Activated T-helper 17 cell treated with anti-CD3 and anti-CD28 coated beads, Interleukin-2, amount 50 U/mL, for 72 hours (primary cell): ENCODE results near the gene FERMT3. TPM values are rescaled to one million over a fixed set of nuclear protein-coding genes. Genes with fewer than 3 reads are reported as not detected.

ENCODE experiments used
- total RNA-seq, 2 donors: library from RNA; stranded (reverse); gene quantifications; one replicate each; pipeline ENCODE4 v1.2.3, GENCODE V29; 2022

Gene FERMT3
- total RNA-seq, 2 donors from 2014 or later, result 172 to 191 TPM

Other genes starting within 250 kb of the FERMT3 start
- gene COX8A, start 232.1 kb upstream of the FERMT3 start, total RNA-seq, result 100 to 1,000 TPM; 329 to 461 TPM
- gene OTUB1, start 220.3 kb upstream of the FERMT3 start, total RNA-seq, result 10 to 100 TPM; 59.4 to 84.2 TPM
- not detected for gene FLRT1, start 170.8 kb upstream of the FERMT3 start, total RNA-seq
- gene MACROD1, start 40.6 kb upstream of the FERMT3 start, total RNA-seq, result 1 to 10 TPM; 5.4 to 9.6 TPM
- 100 to 1,000 TPM; 259 to 462 TPM for gene STIP1, start 20.6 kb upstream of the FERMT3 start, total RNA-seq
- gene TRPT1, start 19.5 kb downstream of the FERMT3 start, total RNA-seq, result 10 to 100 TPM; 20.3 to 48.4 TPM
- 10 to 100 TPM; 77.4 to 98.4 TPM for gene NUDT22, start 19.6 kb downstream of the FERMT3 start, total RNA-seq
- gene DNAJC4, start 23.8 kb downstream of the FERMT3 start, total RNA-seq, result 10 to 100 TPM; 19.9 to 39.7 TPM
- gene VEGFB, start 27.9 kb downstream of the FERMT3 start, total RNA-seq, result 10 to 100 TPM; 74.1 to 83.5 TPM
- 10 to 100 TPM; 16.3 to 45.2 TPM for gene FKBP2, start 34.4 kb downstream of the FERMT3 start, total RNA-seq
- gene PPP1R14B, start 40.2 kb downstream of the FERMT3 start, total RNA-seq, result 100 to 1,000 TPM; 236 to 276 TPM
- 10 to 100 TPM; 13.1 to 22.8 TPM for gene PLCB3, start 44.8 kb downstream of the FERMT3 start, total RNA-seq
- gene BAD, start 77.9 kb downstream of the FERMT3 start, total RNA-seq, result 10 to 100 TPM; 21.5 to 38.5 TPM
- gene GPR137, start 79.1 kb downstream of the FERMT3 start, total RNA-seq, result 10 to 100 TPM; 40.6 to 41.4 TPM
- not detected for gene KCNK4, start 84.6 kb downstream of the FERMT3 start, total RNA-seq
- gene CATSPERZ, start 93.6 kb downstream of the FERMT3 start, total RNA-seq, result not detected
- gene ESRRA, start 98.8 kb downstream of the FERMT3 start, total RNA-seq, result 10 to 100 TPM; 31.2 to 55.7 TPM
- gene TRMT112, start 110.8 kb downstream of the FERMT3 start, total RNA-seq, result 100 to 1,000 TPM; 157 to 218 TPM
- 100 to 1,000 TPM; 124 to 164 TPM for gene PRDX5, start 111.4 kb downstream of the FERMT3 start, total RNA-seq
- gene CCDC88B, start 133.5 kb downstream of the FERMT3 start, total RNA-seq, result 100 to 1,000 TPM; 120 to 125 TPM
- 10 to 100 TPM; 14.8 to 33.3 TPM for gene RPS6KA4, start 152.4 kb downstream of the FERMT3 start, total RNA-seq